GM23338 (cell line): ENCODE data around the gene HADHA. TPM values are rescaled to one million over a fixed set of nuclear protein-coding genes. Genes with fewer than 3 reads are reported as not detected.

Experiments
- ATAC-seq: fragments of 200-7000 bp; cut with Tn5 transposase; 3 replicates; pipeline ENCODE4 v1.9.1; 2020
- DNase-seq: peaks from one replicate; pipeline ENCODE4 v3.0.0-alpha.2; 2015; ENCODE audit warnings: low spot score
- H2AFZ ChIP-seq: fragments of 200-600 bp; sonication (generic); 2 replicates; pipeline ENCODE4 v1.8.0; 2016; ENCODE audit warnings: antibody characterized with exemption, mild to moderate bottlenecking, moderate library complexity
- H3F3A ChIP-seq: fragments of 200-600 bp; sonication (generic); replicated peaks from 2 replicates; pipeline ENCODE4 v1.8.0; 2017; ENCODE audit warnings: antibody characterized with exemption, mixed run types, low read depth
- H3K27ac ChIP-seq: fragments of 200-600 bp; sonication (generic); 2 replicates; pipeline ENCODE4 v1.6.1; 2016; ENCODE audit warnings: low read depth
- H3K27me3 ChIP-seq: fragments of 200-600 bp; sonication (generic); 2 replicates; pipeline ENCODE4 v1.8.0; 2016; ENCODE audit warnings: mild to moderate bottlenecking, mixed run types, moderate library complexity; ENCODE audit not compliant: insufficient read depth
- H3K36me3 ChIP-seq: fragments of 200-600 bp; sonication (generic); 2 replicates; pipeline ENCODE4 v1.8.0; 2016; ENCODE audit warnings: mild to moderate bottlenecking; ENCODE audit not compliant: insufficient read depth
- H3K4me1 ChIP-seq: fragments of 200-600 bp; sonication (generic); 2 replicates; pipeline ENCODE4 v1.8.0; 2016; ENCODE audit warnings: mild to moderate bottlenecking, moderate library complexity; ENCODE audit not compliant: insufficient read depth
- H3K4me2 ChIP-seq: fragments of 200-600 bp; sonication (generic); 2 replicates; pipeline ENCODE4 v1.7.1; 2017; ENCODE audit warnings: mixed run types
- H3K4me3 ChIP-seq: fragments of 200-600 bp; sonication (generic); 2 replicates; pipeline ENCODE4 v1.6.1; 2016; ENCODE audit warnings: mixed run types
- H3K79me2 ChIP-seq: fragments of 200-600 bp; sonication (generic); replicated peaks from 2 replicates; pipeline ENCODE4 v1.8.0; 2017; ENCODE audit warnings: mild to moderate bottlenecking; ENCODE audit not compliant: insufficient read depth
- H3K9me2 ChIP-seq: fragments of 200-600 bp; sonication (generic); 2 replicates; pipeline ENCODE4 v1.8.0; 2017; ENCODE audit not compliant: insufficient read depth
- H4K20me1 ChIP-seq: fragments of 200-600 bp; sonication (generic); replicated peaks from 2 replicates; pipeline ENCODE4 v1.8.0; 2017; ENCODE audit warnings: mild to moderate bottlenecking; ENCODE audit not compliant: insufficient read depth
- H3K27ac Mint-ChIP-seq: 2 replicates; pipeline ENCODE4 v1.8.0; 2020; ENCODE audit warnings: inconsistent platforms, mild to moderate bottlenecking, moderate library complexity, mixed read lengths
- H3K27me3 Mint-ChIP-seq: 3 replicates; pipeline ENCODE4 v1.8.0; 2022; ENCODE audit warnings: low read depth, mild to moderate bottlenecking, moderate library complexity, mixed read lengths, inconsistent platforms; ENCODE audit not compliant: insufficient read depth, poor library complexity
- H3K36me3 Mint-ChIP-seq: 3 replicates; pipeline ENCODE4 v1.8.0; 2021; ENCODE audit warnings: low read depth, mild to moderate bottlenecking, inconsistent platforms, moderate library complexity, mixed read lengths
- H3K4me1 Mint-ChIP-seq: 3 replicates; pipeline ENCODE4 v1.8.0; 2020; ENCODE audit warnings: mild to moderate bottlenecking, inconsistent platforms, mixed read lengths
- H3K4me3 Mint-ChIP-seq: 3 replicates; pipeline ENCODE4 v1.8.0; 2021; ENCODE audit warnings: moderate library complexity, mild to moderate bottlenecking, inconsistent platforms, mixed read lengths
- H3K9me3 Mint-ChIP-seq: 3 replicates; pipeline ENCODE4 v1.8.0; 2020; ENCODE audit warnings: moderate library complexity, mild to moderate bottlenecking, inconsistent platforms, mixed read lengths
- CREB1 ChIP-seq: fragments of 250-450 bp; sonication (Bioruptor Pico); IDR thresholded peaks from 2 replicates; pipeline ENCODE4 v1.5.0; 2020; ENCODE audit warnings: low read depth, mild to moderate bottlenecking, moderate library complexity
- EZH2 ChIP-seq: fragments of 200-600 bp; sonication (generic); IDR thresholded peaks from one replicate; pipeline ENCODE4 v1.8.0; 2017; ENCODE audit warnings: antibody characterized with exemption, mild to moderate bottlenecking, low read depth; ENCODE audit not compliant: unreplicated experiment
- JUNB ChIP-seq: IDR thresholded peaks from one replicate; pipeline ENCODE4 v1.6.1; 2016; ENCODE audit warnings: antibody characterized with exemption; ENCODE audit not compliant: unreplicated experiment
- NANOG ChIP-seq: IDR thresholded peaks from 2 replicates; pipeline ENCODE4 v1.6.1; 2016; ENCODE audit warnings: antibody characterized with exemption, borderline replicate concordance
- POLR2AphosphoS5 ChIP-seq: IDR thresholded peaks from 2 replicates; pipeline ENCODE4 v1.6.1; 2016; ENCODE audit warnings: antibody characterized with exemption, low read depth
- STAT1 ChIP-seq: IDR thresholded peaks from one replicate; pipeline ENCODE4 v1.6.1; 2016; ENCODE audit warnings: antibody characterized with exemption; ENCODE audit not compliant: unreplicated experiment
- ZNF114 ChIP-seq: fragments of 250-450 bp; sonication (Bioruptor Pico); IDR thresholded peaks from 2 replicates; pipeline ENCODE4 v1.5.0; 2020; ENCODE audit warnings: mild to moderate bottlenecking, moderate library complexity
- polyA plus RNA-seq: library from polyadenylated mRNA; unstranded; fragments of >200 nt; fragmentation: Nextera tagmentation; extraction: Ambion mirVana; gene quantifications from 2 replicates; pipeline ENCODE4 v1.2.1, GENCODE V29; 2016
- total RNA-seq: library from RNA; depleted of rRNA; stranded (reverse); fragments of >200 nt; shearing (Covaris generic); gene quantifications from 2 replicates; pipeline ENCODE4 v1.2.3, GENCODE V29; 2014
- TF ChIP-seq, protein P1 (sequence below): IDR thresholded peaks from 2 replicates; pipeline ENCODE4 v1.6.1; 2016; ENCODE audit warnings: antibody characterized with exemption
- TF ChIP-seq, protein P2 (sequence below): fragments of 250-450 bp; sonication (Bioruptor Pico); IDR thresholded peaks from 2 replicates; pipeline ENCODE4 v1.5.0; 2020; ENCODE audit warnings: mild to moderate bottlenecking, moderate library complexity
- TF ChIP-seq, protein P3 (sequence below): IDR thresholded peaks from one replicate; pipeline ENCODE4 v1.6.1; 2018; ENCODE audit warnings: antibody characterized with exemption; ENCODE audit not compliant: unreplicated experiment

HADHA gene
- total and polyA plus RNA-seq, 2 experiments from 2014 or later, result 63.9 to 92.3 TPM

DNA sequence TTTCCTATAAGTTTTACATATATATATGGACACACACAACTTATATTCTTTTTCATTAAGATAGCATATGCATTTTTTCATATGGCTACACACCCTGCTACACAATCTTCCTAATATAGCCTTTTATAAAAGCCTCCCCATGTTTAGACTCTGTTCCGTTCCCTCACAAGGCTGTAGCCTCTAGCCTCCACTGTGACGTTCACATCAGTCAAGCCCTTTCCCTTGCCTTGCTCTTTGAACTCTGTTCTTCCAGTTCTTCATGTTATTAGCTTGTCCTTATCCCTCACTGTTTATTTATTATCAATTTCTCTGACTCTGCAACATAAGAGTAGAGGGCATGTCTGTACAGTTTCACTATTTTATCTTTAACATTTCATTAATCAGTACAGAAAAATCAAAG, 39.2 kb upstream of the HADHA start:
- TF ChIP-seq EZH2, result no peak
- TF ChIP-seq POLR2AphosphoS5, result no peak
- TF ChIP-seq, protein P1, sequence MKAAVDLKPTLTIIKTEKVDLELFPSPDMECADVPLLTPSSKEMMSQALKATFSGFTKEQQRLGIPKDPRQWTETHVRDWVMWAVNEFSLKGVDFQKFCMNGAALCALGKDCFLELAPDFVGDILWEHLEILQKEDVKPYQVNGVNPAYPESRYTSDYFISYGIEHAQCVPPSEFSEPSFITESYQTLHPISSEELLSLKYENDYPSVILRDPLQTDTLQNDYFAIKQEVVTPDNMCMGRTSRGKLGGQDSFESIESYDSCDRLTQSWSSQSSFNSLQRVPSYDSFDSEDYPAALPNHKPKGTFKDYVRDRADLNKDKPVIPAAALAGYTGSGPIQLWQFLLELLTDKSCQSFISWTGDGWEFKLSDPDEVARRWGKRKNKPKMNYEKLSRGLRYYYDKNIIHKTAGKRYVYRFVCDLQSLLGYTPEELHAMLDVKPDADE, result no peak
- TF ChIP-seq JUNB, result no peak
- TF ChIP-seq STAT1, result no peak
- TF ChIP-seq NANOG, result no peak
- no peak for TF ChIP-seq CREB1 (CRISPR knock-in tag)
- no peak overlapping the region for H3K4me3 ChIP-seq
- Mint-ChIP-seq H3K36me3 (peaks cover 61% of the 10 kb centered on the region), H3K4me1 (no peaks in the 10 kb centered on the region), H3K27ac (no peak overlapping the region), H3K27me3 (no peaks in the 10 kb centered on the region), H3K9me3 (no peaks in the 10 kb centered on the region), H3K4me3 (no peak overlapping the region)
- H2AFZ ChIP-seq, result no peak overlapping the region
- no peaks in the 10 kb centered on the region for H3K79me2 ChIP-seq
- no peaks in the 10 kb centered on the region for H3K9me2 ChIP-seq
- no peak overlapping the region for H3K27ac ChIP-seq
- H3K4me2 ChIP-seq, result no peak overlapping the region
- no peaks in the 10 kb centered on the region for H3K4me1 ChIP-seq
- no peak for DNase-seq
- peaks cover 20% of the 10 kb centered on the region for H3K36me3 ChIP-seq
- H4K20me1 ChIP-seq, result peaks cover 5% of the 10 kb centered on the region; the same call in 1 of the 2 replicates
- no peaks in the 10 kb centered on the region; the same call in 1 of the 2 replicates for H3F3A ChIP-seq
- H3K27me3 ChIP-seq, result no peaks in the 10 kb centered on the region
- ATAC-seq, result no peak

DNA sequence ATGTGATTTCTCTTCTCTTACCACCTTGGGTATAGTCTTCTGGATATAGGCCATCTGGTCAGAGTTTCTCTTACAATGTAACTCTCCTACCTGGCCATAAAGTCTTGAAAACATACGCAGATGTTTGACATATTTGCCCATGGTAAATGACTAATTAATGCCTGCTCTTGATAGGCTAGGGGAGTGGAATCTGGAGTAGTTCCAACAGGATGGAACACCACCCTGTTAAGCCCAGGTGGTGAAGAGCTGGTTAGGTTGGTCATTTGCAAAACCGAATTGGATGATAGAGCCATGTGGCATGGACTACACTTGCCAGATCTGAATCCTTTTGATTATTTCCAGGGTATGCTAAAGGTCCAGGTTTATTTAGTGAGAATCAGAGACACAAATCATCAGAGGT, 36.8 kb upstream of the HADHA start:
- Mint-ChIP-seq H3K27ac (no peak overlapping the region), H3K27me3 (no peaks in the 10 kb centered on the region), H3K4me1 (no peaks in the 10 kb centered on the region), H3K9me3 (no peaks in the 10 kb centered on the region), H3K4me3 (no peak overlapping the region), H3K36me3 (peaks cover 45% of the 10 kb centered on the region)
- Histone ChIP-seq H3K36me3 (peaks cover 20% of the 10 kb centered on the region), H4K20me1 (peaks cover 5% of the 10 kb centered on the region; the same call in 1 of the 2 replicates), H3K27me3 (no peaks in the 10 kb centered on the region), H3K9me2 (no peaks in the 10 kb centered on the region), H3K4me2 (no peak overlapping the region), H3K4me1 (no peaks in the 10 kb centered on the region), H3F3A (no peaks in the 10 kb centered on the region; the same call in 1 of the 2 replicates), H3K27ac (no peak overlapping the region), H3K4me3 (no peak overlapping the region), H3K79me2 (no peaks in the 10 kb centered on the region), H2AFZ (no peak overlapping the region)
- DNase-seq, result no peak
- ATAC-seq, result no peak
- TF ChIP-seq STAT1 (no peak), EZH2 (no peak), NANOG (no peak), ZNF114 (CRISPR knock-in tag) (no peak)
- TF ChIP-seq, protein P2, sequence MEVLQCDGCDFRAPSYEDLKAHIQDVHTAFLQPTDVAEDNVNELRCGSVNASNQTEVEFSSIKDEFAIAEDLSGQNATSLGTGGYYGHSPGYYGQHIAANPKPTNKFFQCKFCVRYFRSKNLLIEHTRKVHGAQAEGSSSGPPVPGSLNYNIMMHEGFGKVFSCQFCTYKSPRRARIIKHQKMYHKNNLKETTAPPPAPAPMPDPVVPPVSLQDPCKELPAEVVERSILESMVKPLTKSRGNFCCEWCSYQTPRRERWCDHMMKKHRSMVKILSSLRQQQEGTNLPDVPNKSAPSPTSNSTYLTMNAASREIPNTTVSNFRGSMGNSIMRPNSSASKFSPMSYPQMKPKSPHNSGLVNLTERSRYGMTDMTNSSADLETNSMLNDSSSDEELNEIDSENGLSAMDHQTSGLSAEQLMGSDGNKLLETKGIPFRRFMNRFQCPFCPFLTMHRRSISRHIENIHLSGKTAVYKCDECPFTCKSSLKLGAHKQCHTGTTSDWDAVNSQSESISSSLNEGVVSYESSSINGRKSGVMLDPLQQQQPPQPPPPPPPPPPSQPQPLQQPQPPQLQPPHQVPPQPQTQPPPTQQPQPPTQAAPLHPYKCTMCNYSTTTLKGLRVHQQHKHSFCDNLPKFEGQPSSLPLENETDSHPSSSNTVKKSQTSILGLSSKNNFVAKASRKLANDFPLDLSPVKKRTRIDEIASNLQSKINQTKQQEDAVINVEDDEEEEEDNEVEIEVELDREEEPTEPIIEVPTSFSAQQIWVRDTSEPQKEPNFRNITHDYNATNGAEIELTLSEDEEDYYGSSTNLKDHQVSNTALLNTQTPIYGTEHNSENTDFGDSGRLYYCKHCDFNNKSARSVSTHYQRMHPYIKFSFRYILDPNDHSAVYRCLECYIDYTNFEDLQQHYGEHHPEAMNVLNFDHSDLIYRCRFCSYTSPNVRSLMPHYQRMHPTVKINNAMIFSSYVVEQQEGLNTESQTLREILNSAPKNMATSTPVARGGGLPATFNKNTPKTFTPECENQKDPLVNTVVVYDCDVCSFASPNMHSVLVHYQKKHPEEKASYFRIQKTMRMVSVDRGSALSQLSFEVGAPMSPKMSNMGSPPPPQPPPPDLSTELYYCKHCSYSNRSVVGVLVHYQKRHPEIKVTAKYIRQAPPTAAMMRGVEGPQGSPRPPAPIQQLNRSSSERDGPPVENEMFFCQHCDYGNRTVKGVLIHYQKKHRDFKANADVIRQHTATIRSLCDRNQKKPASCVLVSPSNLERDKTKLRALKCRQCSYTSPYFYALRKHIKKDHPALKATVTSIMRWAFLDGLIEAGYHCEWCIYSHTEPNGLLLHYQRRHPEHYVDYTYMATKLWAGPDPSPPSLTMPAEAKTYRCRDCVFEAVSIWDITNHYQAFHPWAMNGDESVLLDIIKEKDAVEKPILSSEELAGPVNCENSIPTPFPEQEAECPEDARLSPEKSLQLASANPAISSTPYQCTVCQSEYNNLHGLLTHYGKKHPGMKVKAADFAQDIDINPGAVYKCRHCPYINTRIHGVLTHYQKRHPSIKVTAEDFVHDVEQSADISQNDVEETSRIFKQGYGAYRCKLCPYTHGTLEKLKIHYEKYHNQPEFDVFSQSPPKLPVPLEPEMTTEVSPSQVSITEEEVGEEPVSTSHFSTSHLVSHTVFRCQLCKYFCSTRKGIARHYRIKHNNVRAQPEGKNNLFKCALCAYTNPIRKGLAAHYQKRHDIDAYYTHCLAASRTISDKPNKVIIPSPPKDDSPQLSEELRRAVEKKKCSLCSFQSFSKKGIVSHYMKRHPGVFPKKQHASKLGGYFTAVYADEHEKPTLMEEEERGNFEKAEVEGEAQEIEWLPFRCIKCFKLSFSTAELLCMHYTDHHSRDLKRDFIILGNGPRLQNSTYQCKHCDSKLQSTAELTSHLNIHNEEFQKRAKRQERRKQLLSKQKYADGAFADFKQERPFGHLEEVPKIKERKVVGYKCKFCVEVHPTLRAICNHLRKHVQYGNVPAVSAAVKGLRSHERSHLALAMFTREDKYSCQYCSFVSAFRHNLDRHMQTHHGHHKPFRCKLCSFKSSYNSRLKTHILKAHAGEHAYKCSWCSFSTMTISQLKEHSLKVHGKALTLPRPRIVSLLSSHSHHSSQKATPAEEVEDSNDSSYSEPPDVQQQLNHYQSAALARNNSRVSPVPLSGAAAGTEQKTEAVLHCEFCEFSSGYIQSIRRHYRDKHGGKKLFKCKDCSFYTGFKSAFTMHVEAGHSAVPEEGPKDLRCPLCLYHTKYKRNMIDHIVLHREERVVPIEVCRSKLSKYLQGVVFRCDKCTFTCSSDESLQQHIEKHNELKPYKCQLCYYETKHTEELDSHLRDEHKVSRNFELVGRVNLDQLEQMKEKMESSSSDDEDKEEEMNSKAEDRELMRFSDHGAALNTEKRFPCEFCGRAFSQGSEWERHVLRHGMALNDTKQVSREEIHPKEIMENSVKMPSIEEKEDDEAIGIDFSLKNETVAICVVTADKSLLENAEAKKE (CRISPR knock-in tag), result no peak
- TF ChIP-seq, protein P3, sequence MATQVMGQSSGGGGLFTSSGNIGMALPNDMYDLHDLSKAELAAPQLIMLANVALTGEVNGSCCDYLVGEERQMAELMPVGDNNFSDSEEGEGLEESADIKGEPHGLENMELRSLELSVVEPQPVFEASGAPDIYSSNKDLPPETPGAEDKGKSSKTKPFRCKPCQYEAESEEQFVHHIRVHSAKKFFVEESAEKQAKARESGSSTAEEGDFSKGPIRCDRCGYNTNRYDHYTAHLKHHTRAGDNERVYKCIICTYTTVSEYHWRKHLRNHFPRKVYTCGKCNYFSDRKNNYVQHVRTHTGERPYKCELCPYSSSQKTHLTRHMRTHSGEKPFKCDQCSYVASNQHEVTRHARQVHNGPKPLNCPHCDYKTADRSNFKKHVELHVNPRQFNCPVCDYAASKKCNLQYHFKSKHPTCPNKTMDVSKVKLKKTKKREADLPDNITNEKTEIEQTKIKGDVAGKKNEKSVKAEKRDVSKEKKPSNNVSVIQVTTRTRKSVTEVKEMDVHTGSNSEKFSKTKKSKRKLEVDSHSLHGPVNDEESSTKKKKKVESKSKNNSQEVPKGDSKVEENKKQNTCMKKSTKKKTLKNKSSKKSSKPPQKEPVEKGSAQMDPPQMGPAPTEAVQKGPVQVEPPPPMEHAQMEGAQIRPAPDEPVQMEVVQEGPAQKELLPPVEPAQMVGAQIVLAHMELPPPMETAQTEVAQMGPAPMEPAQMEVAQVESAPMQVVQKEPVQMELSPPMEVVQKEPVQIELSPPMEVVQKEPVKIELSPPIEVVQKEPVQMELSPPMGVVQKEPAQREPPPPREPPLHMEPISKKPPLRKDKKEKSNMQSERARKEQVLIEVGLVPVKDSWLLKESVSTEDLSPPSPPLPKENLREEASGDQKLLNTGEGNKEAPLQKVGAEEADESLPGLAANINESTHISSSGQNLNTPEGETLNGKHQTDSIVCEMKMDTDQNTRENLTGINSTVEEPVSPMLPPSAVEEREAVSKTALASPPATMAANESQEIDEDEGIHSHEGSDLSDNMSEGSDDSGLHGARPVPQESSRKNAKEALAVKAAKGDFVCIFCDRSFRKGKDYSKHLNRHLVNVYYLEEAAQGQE, result no peak
